Loucy (cell line): Measurements from ENCODE around the gene RGS12.

Experiments used
- CTCF ChIP-seq: fragments of 200-600 bp; sonication (generic); conservative IDR thresholded peaks from 2 replicates; pipeline ENCODE4 v1.5.1; 2014; ENCODE audit warnings: mild to moderate bottlenecking, antibody characterized with exemption, low read length
- EZH2phosphoT487 ChIP-seq: fragments of 200-600 bp; IDR thresholded peaks from 2 replicates; pipeline ENCODE4 v1.6.1; 2018; ENCODE audit warnings: antibody characterized with exemption, mild to moderate bottlenecking, moderate library complexity, borderline replicate concordance

GRCh38 chr4:3297066-3297859 lies 4.4 kb downstream of the RGS12 start:
- TF ChIP-seq CTCF: no peak
- TF ChIP-seq EZH2phosphoT487: no peak
